NCI-H1048 (cell line): ENCODE results near the gene SPHK1.

Experiments used
- DNase-seq: peaks from one replicate; lab custom pipeline; 2025; lab: John Stamatoyannopoulos, UW

SPHK1 gene

DNA sequence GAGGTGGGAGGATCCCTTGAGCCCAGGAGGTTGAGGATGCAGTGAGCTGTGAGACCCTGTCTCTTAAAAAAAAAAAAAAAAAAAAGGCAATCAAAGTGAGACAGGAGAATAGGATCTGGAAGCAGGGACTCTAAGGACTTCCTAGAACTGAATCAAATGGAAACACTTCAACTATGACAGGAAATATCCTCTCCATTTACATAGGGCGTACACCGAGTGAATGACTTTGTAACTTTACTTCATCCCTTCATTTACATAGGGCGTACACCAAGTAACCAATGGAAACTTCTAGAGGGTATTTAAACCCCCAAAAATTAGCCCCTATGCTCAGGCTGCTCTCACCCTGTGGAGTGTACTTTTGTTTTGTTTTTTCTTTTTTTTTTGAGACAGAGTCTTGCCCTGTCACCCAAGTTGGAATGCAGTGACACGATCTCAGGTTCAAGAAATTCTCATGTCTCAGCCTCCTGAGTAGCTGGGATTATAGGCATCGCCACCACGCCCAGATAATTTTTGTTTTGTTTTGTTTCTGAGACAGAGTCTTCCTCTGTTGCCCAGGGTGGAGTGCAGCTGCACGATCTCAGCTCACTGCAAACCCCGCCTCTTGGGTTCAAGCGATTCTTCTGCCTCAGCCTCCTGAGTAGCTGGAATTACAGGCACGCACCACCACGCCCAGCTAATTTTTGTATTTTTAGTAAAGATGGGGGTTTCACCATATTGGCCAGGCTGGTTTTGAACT lies 21.1 kb upstream of the SPHK1 start:
- DNase-seq, result no peak

DNA sequence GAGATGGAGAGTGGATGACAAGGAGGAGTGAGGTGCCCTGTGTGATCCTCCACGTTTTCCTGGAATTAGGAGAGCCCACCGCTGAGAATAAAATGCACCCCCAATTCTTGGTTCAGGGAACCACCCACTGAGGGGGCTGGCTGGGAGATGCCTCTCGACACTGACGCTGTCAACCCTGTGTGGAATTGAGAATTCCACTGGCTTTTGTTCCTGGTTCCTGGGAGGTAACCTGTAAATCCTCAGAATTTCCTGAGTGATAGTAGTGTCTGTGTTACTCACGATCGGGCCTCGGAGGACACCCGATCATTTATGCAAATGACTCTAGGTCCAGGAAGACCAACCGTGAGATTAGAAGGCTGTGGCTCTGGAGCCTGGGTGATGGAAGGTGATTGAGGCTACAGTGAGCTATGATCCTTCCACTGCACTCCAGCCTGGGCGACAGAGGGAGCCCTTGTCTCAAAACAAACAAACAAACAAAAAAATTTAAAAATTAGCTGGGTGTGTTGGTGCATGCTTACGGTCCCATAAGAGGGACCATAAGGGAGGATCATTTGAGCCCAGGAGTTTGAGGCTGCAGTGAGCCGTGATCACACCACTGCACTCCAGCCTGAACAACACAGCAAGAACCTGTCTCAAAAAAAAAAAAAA lies 19.0 kb upstream of the SPHK1 start:
- DNase-seq, result no peak

DNA sequence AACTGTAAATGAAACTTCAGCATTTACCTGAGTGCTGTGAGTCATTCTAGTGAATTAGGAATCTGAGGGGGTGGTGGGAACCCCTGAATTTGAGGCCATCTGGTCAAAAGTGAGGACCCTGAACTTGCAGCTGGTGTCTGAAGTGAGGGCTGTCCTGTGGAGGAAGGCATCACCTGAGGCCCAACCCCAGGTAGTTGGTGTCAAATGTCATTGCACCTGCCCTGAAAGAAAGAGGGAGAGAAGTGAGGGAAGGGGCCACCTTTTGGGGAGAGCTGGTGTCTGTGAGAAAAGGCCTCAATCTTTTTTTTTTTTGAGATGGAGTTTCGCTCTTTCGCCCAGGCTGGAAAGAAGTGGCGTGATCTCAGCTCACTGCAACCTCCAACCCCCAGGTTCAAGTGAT lies 18.2 kb upstream of the SPHK1 start:
- no peak for DNase-seq

DNA sequence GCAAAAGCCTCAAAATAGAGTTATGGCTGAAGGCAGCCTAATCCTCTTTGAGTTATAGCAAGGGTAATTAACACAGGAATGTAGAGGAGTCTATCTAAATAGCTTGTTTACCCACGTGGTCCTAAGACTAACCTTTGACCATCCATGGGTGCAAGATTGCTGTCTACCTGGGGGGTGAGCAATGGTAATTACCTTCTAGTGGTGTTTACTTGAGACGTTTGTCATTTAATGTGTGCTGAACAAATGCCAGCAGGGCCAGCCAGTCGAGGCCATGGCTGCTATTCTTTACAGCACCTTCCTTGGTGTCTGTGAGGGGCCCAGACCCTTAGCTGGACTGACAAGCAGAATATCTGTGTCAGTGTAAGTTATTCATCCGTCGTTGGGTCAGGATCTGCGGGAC lies 16.8 kb upstream of the SPHK1 start:
- no peak for DNase-seq

DNA sequence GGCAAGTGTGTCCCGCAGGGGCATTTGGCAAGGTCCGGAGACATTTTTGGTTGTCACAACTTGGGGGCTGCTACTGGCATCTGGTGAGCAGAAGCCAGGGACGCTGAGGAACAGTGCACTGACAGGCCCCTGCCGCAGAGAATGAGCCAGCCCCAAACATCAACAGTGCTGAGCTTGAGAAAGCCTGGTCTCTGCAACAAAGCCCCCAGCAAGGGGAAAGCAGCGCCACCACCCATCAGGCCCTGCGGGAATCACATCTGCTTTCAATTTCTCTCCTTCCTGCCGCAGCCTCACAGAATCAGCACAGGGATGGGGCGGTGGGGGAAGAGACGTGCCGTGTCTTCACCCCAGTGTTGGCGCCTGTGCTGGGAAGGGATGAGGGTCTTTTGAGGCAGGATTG lies 15.9 kb upstream of the SPHK1 start:
- no peak for DNase-seq

DNA sequence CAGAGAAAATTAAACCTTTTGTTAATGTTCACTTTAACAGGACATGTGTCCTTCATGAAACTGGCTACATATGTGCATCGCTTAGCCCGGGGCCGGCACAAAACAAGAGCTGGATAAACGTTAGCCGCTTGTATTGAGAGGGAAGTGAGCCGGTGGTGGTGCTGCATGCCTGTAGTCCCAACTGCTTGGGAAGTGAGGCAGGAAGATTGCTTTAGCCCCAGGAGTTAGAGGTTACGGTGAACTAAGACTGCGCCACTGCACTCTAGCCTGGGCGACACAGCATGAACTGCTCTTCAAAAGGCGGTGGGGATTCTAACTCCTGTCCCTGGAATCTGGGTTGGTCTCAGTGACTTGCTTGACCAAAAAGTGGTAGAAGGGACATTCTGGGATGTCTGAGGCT lies 15.0 kb upstream of the SPHK1 start:
- DNase-seq, result no peak

DNA sequence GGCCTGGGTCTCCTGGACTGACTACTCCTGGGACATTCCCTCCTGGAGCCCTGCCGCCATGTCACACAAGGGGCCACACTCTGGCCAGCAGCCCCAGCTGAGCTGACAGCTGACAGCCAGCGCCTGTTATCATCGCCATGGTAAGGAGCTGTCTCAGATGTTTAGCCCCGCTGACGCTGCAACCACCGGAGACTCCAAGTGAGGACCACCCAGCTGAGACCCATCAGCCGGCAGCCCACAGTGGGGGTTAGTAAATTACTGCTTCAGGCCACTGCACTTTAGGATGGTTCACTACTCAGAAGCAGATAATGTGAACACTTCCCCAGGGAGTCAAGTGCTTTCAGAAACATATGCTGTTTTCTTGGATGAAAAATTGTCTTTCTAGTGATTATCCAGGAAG lies 14.6 kb upstream of the SPHK1 start:
- no peak for DNase-seq

DNA sequence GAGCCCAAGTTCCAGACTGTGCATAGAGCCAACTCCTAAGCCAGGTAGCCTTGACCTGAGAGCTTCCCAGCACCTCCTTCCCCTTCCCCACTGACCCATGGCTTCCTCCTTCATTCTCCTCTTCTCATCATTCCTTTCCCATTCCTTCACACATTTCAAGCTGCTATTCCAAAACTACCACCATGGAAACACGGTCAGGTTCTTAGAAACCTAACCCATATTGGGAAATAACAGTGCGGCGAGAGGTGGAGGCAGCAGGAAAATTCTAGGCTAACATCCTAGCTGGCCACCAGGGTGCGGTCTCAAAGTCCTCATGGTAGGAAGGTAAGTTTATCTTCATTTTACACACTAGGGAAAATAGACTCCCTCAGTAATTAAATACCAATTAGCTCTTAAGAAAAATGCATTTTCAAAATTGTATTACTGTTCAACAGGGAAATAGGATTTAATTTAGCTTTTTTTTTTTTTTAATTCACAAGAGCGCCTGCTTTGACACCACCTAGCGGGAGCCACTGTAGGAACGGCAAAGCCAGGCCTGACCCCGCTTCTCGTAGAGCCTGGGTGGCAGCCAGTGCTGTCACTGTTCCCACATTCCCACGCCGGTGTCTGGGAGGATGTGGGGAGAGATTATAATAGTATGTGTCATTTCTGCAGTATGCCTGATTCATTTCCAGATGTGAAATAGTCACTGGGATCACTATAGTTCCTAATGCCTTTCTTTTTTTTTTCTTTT lies 14.0 kb upstream of the SPHK1 start:
- no peak for DNase-seq

DNA sequence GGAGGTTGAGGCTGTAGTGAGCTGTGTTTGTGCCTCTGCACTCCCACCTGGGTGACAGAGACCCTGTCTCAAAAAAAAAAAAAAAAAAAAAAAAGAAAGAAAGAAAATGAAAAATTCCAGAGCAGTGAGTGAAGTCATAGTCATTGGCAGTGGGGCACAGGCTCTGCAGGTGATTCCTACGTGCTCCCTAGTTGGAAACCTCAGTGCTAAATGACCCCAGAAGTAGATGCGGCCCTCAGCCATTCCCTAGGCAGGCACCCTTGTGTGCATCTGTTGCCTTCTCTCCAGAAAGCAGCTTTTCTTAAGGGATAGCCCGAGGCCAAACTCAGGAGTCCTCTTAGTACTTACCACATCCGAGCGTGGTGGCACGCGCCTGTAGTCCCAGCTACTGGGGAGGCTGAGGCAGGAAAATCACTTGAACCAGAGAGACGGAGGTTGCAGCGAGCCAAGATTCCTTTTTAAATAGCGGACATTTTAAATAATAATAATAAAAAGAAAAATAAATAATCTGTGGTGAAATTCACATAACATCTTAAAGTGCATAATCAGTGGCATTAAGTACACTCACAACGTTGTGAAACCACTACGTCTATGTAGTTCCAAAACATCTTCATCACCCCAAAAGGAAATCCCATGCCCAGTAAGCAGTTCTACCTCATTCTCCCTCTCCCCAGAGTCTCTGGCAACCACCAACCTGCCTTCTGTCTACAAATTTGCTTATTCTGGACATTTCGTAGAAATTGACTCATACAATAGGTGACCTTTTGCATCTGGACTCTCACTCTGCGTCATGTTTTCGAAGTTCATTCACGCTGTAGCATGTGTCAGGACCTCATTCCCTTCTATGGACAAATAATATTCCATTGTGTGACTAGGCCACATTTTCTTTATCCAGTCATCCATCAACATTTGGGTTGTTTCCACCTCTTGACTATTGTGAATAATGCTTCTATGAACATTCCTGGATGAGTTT lies 12.5 kb upstream of the SPHK1 start:
- DNase-seq, result no peak

DNA sequence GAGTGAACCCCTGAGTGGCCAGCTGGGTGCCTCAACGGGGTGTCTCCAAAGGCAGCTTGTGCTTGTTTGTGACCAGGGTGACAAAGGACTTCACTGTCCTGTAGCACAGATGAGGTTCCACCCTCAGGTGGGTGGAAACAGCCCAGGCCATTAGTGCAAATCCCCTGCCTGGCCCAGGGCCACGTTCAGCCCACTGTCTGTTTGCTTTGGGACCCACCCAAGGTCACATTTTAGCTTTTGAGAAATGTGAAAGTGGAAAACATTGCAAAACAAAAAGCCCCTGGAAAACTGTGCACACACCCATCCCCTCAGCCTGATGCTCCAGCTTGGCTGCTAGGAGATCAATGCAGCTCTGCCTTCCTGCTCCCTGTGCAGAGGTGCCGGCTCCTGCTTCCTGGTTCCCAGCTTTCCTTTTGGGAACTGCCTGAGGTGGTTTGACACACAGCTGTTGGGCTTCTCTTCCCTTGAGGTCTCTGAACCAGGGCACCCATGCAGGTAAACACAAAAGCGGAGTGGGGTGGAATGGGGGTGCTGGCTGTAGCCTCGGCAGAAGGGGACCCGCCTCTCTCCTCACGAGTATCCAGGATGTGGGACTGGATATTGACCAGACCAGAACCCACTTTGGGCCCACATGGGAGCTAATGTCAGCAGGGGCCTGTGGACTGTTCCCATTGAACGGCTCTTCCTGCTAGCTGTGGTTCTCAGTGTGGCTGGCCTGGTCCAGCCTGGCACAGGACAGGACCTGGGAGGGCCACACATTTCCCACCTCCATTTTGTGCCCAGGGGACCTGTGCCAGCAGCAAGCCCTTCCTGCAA lies 7.9 kb upstream of the SPHK1 start:
- DNase-seq, result no peak

DNA sequence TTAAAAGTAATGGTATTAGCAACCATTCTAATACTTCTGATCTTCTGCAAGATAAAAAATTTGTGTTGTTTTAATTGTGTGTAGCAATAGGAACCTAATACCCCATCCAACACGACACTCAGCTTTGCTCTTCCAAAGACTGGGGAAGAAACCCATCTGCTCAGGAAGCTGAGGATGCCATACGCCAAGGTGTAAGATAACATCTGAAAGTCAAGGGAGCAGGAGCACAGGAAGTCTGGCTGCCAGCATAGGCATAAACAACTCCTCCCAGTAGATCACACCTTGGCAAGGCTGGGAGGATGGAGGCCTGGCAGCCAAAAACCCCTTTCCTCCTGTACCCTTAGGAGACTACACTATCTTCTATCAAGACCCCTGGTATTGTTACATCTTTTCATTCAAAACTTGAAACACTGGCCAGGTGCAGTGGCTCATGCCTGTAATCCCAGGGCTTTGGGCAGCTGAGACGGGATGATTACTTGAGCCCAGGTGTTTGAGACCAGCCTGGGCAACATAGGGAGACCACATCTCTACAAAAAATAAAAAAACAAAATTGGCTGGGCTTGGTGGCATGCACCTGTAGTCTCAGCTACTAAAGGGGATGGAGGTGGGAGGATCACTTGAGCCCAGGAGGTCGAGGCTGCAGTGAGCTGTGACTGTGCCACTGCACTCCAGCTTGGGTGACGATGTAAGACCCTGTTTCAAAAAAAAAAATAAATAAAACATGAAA lies 5.7 kb upstream of the SPHK1 start:
- no peak for DNase-seq

DNA sequence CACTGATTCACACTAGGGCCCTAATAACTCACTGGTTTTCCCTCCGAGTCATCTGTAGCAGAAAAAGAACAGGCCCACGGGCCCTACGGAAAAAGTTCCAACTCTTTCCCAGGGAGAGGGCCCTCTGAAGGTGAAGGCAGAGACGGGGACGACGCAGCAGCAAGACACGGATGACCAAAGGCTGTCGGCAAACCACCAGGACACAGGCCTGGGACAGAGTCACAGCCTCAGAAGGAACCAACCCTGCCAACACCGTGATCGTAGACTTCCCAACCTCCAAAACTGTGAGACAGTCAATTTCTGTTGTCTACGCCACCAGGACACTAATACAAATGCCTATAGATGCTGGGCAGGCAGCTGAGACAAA lies 5.2 kb upstream of the SPHK1 start:
- no peak for DNase-seq

DNA sequence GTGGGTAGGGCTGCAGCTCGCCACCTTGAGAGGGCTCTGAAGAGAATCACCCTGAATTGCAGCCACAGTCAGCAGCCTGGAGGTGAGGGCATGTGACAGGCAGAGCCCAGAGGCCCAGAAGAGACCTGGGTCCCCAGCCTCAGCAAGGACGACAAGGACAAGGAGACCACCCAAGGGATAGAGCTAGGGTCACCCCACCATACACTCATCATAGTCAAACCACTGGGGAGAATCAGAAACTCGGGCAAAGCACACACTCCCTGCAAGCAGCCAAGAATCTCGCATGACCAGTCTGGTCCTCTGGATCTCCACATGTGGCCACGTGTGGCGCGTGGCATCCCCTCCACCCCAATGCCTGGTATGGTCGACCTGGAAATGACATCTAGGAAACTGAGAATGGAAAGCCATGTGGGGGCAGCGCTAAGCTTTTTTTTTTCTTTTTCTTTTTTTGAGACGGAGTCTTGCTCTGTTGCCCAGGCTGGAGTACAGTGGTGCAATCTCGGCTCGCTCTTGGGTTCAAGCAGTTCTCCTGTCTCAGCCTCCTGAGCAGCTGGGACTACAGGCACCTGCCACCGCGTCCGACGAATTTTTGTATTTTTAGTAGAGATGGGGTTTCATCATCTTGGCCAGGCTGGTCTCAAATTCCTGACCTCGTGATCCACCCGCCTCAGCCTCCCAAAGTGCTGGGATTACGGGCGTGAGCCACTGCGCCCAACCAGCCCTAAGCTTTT lies 4.6 kb upstream of the SPHK1 start:
- no peak for DNase-seq

DNA sequence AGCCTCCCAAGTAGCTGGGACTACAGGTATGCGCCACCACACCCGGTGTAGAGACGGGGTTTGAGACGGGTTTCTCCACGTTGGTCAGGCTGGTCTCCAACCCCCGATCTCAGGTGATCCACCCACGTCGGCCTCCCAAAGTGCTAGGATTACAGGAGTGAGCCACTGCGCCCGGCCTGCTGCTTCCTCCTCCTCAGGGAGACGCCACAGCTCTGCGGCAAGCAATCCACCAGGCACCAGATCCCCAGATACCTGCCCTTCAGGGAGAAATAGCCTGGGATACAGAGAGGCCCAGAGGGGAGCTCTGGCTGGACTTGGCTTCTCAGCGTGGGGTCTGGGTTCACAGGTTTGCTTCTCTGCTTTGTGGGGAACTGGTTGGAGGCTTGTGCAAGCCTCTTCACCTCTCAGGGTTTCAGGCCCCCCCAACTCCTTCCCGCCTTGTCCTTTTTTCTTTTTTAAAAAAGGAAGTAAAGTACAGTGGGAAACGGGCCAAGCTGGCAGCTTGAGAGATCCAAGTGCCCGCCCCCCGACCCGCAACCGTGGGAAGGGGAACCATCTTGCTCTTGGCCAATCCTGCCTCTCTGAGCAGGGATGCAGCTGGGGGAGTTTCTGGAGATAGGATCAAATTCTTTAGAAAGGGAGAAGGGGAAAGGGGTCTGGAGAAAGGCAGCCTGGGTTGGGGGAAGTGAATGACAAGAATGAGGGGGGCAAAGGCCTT lies 2.6 kb upstream of the SPHK1 start:
- DNase-seq, result no peak

DNA sequence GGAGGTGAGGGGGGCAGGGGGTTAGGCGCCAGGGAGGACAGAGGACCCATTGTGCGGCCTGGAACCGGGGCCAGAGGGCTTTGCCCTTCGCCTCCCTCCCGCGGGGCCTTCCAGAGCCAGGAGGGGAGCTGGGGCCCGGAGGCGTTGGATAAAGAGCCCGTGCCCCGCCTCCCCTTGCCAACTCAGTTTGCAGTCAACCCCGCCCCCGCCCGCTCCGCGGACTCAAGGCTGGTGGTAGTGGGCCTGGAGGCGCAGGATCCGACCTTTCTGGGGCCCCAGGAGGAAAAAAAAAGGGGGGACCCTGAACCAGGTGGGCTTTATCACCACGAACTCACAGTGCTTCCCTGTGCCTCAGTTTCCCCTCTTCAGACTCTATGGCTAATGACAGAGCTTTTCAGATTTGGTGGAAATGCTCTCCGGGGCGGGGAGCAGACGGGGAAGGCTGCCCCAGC lies 2.0 kb upstream of the SPHK1 start:
- DNase-seq, result no peak

DNA sequence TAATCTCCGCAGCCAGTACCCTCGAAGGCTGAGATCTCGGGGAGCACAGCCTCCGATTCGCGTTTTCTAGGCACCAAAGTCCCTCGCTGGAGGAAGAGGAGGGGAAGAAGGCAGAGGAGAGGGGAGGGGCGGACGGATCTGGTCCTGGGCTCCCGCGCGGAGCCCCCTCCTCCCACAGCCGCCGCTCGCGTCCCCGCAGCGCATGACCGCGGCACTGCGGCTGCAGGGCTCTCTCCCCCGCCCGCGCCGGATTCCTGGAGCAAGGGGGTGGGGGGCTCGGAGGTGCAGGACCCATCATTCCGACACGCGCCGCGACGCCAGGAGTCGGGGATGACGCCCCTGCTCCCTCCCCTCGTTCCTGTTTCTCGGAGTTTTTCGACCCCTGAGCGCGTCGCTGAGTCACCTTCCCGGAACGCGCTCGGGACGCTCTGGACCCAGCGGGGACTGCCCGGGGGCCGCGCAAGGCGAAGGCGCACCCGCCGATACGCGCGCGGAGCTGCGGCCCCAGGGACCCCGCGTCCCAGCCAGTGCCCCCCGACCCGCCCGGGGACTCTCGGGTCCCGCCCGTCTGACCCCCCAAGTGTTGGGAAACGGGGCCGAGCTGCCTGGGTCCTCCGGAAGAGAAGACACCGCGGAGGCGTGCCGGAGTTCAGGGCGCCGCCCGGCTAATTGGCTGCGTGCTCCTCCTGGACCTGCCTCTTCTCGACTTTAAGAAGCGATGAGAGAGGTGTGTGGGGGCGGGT lies 1.4 kb upstream of the SPHK1 start:
- no peak for DNase-seq

DNA sequence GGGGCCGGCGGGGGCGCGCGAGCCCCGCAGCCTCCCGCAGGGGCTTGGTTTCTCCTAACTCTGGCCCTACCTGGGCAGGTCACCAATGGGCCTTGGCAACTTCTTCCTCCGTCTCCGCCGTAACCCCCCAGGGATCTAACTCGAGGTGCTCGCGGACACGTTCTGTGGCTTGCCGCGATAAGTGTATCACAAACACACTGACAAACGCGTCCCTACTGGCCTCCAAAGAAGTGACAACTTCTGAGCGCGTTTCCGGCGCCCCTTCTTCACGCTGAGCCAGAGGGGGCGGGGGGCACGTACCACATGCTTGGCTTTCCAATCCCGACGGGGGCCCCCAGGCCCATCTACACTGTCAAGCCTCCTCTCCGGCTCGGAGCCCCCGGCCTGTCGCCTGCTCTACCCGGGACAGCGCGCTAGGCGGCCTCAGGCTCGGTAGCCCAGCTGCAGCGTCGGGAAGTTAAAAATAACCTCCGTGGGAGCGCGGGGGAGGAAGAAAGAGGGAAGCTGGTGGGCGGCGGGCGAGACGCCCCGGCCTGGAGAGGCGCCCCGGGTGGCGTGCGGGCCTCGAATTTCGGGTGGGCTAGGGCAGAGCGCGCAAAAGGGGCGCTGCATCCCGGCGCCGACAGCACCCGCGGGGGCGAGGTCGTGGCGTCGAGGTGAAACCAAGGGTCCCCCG lies 725 bp upstream of the SPHK1 start:
- DNase-seq, result no peak
